Progenitor cell of endocrine pancreas (in vitro differentiated cells): Measurements from ENCODE around the gene FATE1. TPM values are rescaled to one million over a fixed set of nuclear protein-coding genes. Genes with fewer than 3 reads are reported as not detected.
A peak's percentile ranks its signal among the peaks of the same experiment; 100 is the strongest.

Source experiments
- DNase-seq: peaks from one replicate; pipeline ENCODE4 v3.0.0; 2021; ENCODE audit warnings: low spot score; ENCODE audit not compliant: unreplicated experiment
- H3K27ac Mint-ChIP-seq: 2 replicates; pipeline ENCODE4 v1.8.0; 2021; ENCODE audit warnings: mild to moderate bottlenecking, moderate library complexity, mixed read lengths
- H3K27me3 Mint-ChIP-seq: 2 replicates; pipeline ENCODE4 v1.8.0; 2021; ENCODE audit warnings: mixed read lengths
- H3K36me3 Mint-ChIP-seq: 2 replicates; pipeline ENCODE4 v1.8.0; 2022; ENCODE audit warnings: mixed read lengths; ENCODE audit not compliant: insufficient read depth
- H3K4me1 Mint-ChIP-seq: 2 replicates; pipeline ENCODE4 v1.8.0; 2021; ENCODE audit warnings: low read depth, mixed read lengths
- H3K4me3 Mint-ChIP-seq: 2 replicates; pipeline ENCODE4 v1.8.0; 2021; ENCODE audit warnings: low read depth, mild to moderate bottlenecking, moderate library complexity, mixed read lengths
- H3K9me3 Mint-ChIP-seq: 2 replicates; pipeline ENCODE4 v1.8.0; 2021; ENCODE audit warnings: low read depth, mixed read lengths
- CTCF ChIP-seq: fragments of 200-600 bp; sonication (generic); IDR thresholded peaks from one replicate; pipeline ENCODE4 v1.5.0; 2021; ENCODE audit warnings: antibody characterized with exemption, mild to moderate bottlenecking; ENCODE audit not compliant: unreplicated experiment
- total RNA-seq: library from RNA; stranded (reverse); gene quantifications from 2 replicates; pipeline ENCODE4 v1.2.1, GENCODE V29; 2021

FATE1 gene
- total RNA-seq, 1 donor from 2014 or later, result not detected

GRCh38 chrX:151687635-151688034, 28.2 kb upstream of the FATE1 start:
- Mint-ChIP-seq H3K4me1 (no peaks in the 10 kb centered on the region), H3K9me3 (peaks cover 4% of the 10 kb centered on the region), H3K4me3 (no peak overlapping the region), H3K36me3 (no peaks in the 10 kb centered on the region), H3K27me3 (peaks cover 7% of the 10 kb centered on the region), H3K27ac (no peak overlapping the region)
- no peak for DNase-seq
- no peak for TF ChIP-seq CTCF

- no peak for TF ChIP-seq CTCF
- peaks cover 2% of the 10 kb centered on the region for H3K36me3 Mint-ChIP-seq
- no peak overlapping the region for H3K4me3 Mint-ChIP-seq
- H3K27ac Mint-ChIP-seq, result no peak overlapping the region
- H3K27me3 Mint-ChIP-seq, result peaks cover 17% of the 10 kb centered on the region
- no peak for DNase-seq
- H3K9me3 Mint-ChIP-seq, result peaks cover 10% of the 10 kb centered on the region
- H3K4me1 Mint-ChIP-seq, result no peaks in the 10 kb centered on the region
Observed at GRCh38 chrX:151688695-151689094, 27.1 kb upstream of the FATE1 start.

GRCh38 chrX:151692825-151693224, 23.0 kb upstream of the FATE1 start:
- Mint-ChIP-seq H3K36me3 (peaks cover 2% of the 10 kb centered on the region), H3K4me1 (peaks cover 5% of the 10 kb centered on the region), H3K27ac (no peak overlapping the region), H3K27me3 (peaks cover 16% of the 10 kb centered on the region), H3K9me3 (peaks cover 20% of the 10 kb centered on the region), H3K4me3 (no peak overlapping the region)
- no peak for DNase-seq
- no peak for TF ChIP-seq CTCF

DNA sequence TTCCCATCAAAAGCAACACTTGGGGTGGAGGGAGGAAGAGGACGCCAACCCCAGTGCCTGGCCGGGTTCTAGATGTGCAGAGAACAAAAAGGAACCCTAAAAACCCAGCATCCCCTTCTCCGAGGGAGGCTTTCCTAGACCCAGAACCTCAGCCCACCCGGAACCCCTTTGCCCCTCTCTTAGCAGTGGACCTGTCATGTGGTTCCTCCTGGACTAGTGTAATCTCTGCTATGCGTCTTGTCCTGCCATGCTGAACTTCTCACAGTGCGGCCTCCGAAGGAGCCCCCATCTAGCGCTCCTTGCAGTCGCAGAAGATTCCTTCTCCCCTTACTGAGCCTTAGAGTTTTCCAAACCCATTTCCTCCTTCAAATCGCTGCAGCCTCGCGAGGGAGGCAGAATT, 21.7 kb upstream of the FATE1 start:
- H3K4me1 Mint-ChIP-seq, result peaks cover 5% of the 10 kb centered on the region
- peaks cover 24% of the 10 kb centered on the region for H3K9me3 Mint-ChIP-seq
- H3K36me3 Mint-ChIP-seq, result peaks cover 2% of the 10 kb centered on the region
- H3K4me3 Mint-ChIP-seq, result peak overlapping the region; percentile 58
- peaks cover 16% of the 10 kb centered on the region for H3K27me3 Mint-ChIP-seq
- no peak for TF ChIP-seq CTCF
- DNase-seq, result no peak
- H3K27ac Mint-ChIP-seq, result no peak overlapping the region

GRCh38 chrX:151694661-151695582, 20.9 kb upstream of the FATE1 start, which contains the start of gene PRRG3:
PRRG3 (plus strand) TSS chrX:151695458; CDS start chrX:151698815, 3,357 bp downstream.
- Mint-ChIP-seq H3K27me3 (peaks cover 16% of the 10 kb centered on the region), H3K27ac (no peak within 1 kb of the TSS), H3K4me1 (peaks cover 5% of the 10 kb centered on the region), H3K4me3 (peak within 1 kb of the TSS; percentile 76), H3K36me3 (peaks cover 3% of the 10 kb centered on the region), H3K9me3 (peaks cover 24% of the 10 kb centered on the region)
- DNase-seq, result peak; percentile 40
- no peak for TF ChIP-seq CTCF
